HG03064 (cell line): ENCODE measurements around the gene SNRNP70.
"Not testable (repeated sequence)": the region's sequence is repeated elsewhere in the genome, so short reads cannot be mapped to it uniquely, and the experiment has no call there.

Experiments used
- ATAC-seq: cut with Tn5 transposase; IDR thresholded peaks from one replicate; pipeline ENCODE4 v1.9.1; 2021; ENCODE audit warnings: low read depth; ENCODE audit not compliant: unreplicated experiment

SNRNP70 gene

DNA sequence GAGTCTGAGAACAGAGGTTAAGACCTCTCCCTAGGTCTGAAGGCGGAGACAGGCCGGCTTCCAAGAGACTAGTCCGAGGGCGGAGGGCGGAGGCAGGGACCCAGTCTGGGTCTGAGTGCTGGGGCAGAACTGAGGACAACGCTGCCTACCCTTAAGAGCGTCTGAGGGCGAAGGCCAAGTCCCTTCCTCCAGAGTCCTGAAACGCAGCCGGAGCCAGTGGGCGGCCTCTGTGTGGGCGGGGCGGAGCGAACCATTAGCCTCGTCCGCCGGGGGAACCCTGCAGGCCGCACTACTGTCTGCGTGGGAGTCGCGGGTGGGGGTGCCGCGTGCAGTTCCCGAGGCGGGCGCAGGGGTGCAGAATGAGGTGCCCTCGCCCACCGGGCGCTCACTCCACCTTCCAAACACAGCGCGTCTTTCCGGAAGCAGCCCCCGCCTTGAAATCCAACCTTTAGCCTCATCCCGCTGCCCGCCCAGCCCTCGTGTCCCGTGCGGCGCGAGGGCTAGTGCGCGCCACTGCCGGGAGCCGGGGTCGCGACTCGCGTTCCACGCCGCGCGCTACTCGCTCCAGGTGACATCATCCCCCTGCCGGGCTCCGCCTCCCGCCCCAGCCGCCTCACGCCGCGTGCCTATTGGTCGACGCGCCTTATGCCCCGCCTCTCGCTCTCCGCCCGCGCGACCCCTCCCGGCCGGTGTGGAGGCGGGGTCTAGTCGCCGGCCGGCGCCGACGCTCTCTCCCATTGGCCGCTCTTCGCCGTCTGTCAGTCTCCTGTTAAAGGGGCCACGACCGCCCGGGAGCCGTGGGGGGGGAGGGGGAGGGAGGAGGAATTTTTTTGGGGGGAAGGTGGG, 33.5 kb downstream of the SNRNP70 start, which contains the start of gene C19orf73:
C19orf73 (minus strand) TSS at position 579 of the 846 bp plus-strand sequence; CDS start at position 458, 121 bp downstream.
- ATAC-seq: peak; percentile 52

DNA sequence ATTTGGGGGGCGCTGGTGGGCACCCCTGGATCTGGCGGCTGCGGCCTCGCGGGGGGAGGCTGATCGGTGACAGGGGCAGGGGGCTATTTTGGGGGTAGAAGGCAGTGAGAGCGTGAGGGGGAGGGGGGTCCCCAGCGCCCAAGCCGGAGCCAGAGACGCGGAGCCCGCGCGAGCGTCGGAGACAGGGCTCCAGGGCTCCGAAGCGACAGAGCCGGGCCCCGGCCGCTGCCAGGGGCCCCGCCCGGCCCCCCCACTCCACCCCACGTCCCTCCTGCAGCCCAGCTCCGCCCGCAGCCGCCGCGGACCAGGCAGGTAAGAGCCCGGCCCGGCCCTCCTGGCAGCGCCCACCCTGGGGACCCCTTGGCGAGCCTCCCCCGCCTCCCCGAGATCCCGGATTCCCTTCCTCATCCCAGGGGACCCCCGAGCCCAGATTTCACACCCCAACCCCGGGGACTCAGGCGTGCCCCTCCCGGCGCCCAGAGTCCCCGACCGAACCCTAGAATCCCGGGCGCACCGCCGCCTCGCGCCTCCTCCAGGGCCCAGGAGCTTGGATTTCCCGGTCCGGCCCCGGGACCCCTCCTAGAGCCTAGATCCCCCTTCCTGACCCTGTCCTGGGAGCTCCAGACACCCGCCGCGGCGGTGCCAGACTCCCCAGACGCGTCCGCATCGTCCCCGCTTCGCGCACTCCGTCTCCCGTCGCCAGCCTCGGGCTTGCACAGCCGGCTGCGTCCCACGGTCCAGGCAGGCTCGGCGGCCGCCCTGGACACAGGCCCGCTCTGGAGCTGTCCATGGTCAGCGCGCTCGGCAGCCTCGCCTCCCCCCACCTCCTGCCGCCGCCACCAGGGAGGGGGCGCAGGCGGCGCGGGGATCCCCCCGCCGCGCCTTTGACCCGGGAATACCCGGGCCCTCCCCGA, 34.4 kb downstream of the SNRNP70 start, which contains the start of gene PPFIA3:
PPFIA3 (plus strand) TSS at position 134 of the 914 bp plus-strand sequence. CDS start 8,330 bp downstream, outside the sequence.
- ATAC-seq: no peak

DNA sequence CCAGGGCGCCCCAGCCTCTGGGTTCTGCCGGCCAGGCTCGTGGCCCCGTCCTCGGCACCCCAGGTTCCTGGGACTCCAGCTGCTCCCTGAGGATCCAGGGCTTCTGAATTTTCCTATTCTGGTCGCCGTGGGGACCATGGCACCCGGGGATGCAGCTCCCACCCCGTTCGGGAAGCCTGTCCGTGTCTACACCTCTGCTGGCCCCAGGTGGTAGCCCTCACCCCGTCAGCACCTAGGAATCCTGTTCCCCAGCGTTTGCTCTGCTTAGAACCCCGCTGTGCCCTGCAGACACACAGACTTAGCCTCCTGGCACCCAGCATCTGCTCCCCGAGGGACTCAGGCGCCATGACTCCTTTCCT, 35.1 kb downstream of the SNRNP70 start:
- ATAC-seq: no peak

GRCh38 chr19:49120868-49121267, 35.6 kb downstream of the SNRNP70 start:
- no peak for ATAC-seq

DNA sequence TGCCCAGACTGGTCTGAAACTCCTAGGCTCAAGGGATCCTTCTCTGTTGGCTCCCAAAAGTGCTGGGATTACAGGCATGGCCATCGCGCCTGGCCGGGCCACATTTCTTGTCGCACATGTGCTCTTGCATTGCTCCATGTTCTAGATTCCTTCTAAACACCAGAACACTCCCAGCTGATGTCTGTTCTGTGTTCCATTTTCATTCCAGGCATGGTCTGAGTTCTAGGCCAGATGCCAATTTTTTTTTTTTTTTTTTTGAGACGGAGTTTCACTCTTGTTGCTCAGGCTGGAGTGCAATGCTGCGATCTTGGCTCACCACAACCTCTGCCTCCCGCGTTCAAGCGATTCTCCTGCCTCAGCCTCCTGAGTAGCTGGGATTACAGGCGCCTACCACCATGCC, 36.6 kb downstream of the SNRNP70 start:
- ATAC-seq: not testable (repeated sequence)

DNA sequence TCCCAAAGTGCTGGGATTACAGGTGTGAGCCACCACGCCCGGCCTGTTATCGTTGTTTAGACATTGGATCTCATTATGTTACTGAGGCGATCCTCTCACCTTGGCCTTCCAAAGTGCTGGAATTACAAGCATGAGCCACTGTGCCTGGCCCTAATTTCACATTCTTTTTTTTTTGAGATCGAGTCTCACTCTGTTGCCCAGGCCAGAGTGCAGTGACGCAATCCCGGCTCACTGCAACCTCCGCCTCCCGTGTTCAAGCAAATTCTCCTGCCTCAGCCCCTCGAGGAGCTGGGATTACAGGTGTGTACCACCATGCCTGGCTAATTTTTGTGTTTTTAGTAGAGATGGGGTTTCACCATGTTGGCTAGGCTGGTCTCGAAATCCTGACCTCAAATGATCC, 38.0 kb downstream of the SNRNP70 start:
- ATAC-seq: not testable (repeated sequence)

GRCh38 chr19:49125025-49125731, 39.9 kb downstream of the SNRNP70 start:
- ATAC-seq: no peak

DNA sequence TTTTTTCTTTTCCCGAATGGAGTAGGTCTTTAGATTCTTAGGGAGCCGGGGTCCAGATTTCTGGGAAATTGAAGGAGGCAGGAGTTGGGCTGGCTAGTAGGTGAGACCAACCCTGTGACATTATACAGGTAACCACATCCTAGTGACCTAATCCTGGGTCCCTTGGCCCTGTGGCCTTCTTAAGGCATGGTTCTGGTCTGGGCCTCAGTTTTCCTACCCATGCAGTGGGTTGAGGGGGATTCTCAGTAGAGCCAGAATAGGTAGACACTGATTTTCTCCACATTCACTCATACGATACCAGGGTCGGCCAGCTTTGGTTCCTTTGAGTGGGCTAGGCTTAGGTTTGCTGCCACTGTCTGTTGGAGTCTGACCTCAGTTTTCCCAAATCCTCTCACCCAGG, 41.3 kb downstream of the SNRNP70 start:
- no peak for ATAC-seq

DNA sequence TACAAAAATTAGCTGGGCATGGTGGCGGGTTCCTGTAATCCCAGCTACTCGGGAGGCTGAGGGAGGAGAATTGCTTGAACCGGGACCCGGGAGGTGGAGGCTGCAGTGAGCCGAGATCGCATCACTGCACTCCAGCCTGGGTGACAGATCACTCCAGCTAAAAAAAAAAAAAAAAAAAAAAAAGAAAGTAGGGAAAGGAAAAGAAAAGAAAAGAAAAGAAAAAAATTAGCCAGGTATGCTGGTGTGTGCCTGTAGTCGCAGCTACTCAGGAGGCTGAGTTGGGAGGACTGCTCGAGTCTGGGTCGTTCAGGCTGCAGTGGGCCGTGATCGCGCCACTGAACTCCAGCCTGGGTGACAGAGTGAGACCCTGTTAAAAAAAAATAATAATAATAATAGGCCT, 42.0 kb downstream of the SNRNP70 start:
- not testable (repeated sequence) for ATAC-seq

GRCh38 chr19:49127674-49128544, 42.7 kb downstream of the SNRNP70 start:
- ATAC-seq: peak; percentile 72

GRCh38 chr19:49128545-49129237, 43.4 kb downstream of the SNRNP70 start:
- no peak for ATAC-seq

- no peak for ATAC-seq
Measured at GRCh38 chr19:49129238-49129583, 44.0 kb downstream of the SNRNP70 start.

DNA sequence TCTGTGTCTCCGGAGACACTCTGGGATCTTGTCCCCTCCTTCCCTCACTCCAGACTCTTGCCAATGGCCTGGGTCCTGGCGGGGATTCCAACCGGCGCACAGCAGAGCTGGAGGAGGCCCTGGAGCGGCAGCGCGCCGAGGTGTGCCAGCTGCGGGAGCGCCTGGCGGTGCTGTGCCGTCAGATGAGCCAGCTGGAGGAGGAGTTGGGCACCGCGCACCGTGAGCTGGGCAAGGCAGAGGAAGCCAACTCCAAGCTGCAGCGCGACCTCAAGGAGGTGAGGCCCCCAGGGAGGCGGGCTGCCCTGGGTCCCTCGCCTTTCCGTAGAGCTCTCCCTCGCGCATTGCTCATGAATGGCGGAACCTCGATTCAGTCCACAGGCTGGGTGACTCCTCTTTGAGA, 45.1 kb downstream of the SNRNP70 start:
- ATAC-seq: no peak

DNA sequence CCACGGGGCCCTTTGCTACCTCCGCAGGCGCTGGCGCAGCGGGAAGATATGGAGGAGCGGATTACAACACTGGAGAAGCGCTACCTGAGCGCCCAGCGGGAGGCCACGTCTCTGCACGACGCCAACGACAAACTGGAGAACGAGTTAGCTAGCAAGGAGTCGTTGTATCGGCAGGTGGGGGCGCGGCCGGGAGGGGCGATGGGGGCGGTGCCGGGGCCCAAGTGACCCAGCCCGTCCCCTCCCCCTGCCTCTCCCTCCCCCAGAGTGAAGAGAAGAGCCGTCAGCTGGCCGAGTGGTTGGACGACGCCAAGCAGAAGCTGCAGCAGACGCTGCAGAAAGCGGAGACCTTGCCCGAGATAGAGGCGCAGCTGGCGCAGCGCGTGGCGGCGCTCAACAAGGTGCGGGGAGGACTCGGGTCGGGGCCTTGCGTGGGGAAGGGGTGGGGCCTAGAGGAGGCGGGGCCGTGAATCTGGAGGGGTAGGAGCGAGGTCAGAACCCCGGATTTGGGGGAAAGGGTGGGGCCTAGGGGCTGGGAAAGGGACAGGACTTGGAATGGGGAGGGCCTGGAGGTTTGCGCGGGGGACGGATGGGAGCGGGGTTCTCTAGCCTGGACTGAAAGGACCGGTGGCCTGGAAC, 47.8 kb downstream of the SNRNP70 start:
- no peak for ATAC-seq

- ATAC-seq: no peak
Measured at GRCh38 chr19:49133621-49134454, 48.6 kb downstream of the SNRNP70 start.

DNA sequence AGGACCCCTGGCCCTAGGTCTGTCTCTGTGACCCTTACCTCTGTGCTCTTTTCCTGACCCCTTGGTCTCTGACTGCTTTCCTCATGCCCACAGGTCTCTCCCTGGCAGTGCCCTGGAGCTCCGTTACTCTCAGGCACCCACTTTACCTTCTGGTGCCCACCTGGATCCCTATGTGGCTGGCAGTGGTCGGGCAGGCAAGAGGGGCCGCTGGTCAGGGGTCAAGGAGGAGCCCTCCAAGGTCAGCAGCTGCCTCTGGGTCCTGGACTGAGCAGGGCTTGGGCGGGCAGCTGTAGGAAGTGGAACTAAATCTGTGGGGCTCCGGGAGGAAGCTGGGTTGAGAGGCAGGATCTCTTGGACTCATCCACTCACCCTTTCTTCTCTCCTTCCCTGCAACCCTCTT, 50.4 kb downstream of the SNRNP70 start:
- no peak for ATAC-seq

DNA sequence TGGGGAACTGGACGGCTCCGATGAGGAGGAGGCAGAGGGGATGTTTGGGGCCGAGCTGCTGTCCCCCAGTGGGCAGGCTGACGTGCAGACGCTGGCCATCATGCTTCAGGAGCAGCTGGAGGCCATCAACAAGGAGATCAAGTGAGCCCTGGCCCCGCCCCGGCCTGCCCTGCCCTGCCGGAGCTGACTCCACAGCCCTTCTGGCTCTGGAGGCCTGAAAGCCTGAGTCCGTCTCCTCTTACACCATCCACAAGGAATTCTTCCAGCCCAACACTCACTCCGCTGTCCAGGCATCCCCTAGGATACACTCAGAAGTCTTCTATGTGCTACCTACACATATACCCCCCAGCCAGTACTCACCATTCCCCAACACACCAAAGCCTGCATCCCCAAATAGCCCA, 51.5 kb downstream of the SNRNP70 start:
- ATAC-seq: no peak

DNA sequence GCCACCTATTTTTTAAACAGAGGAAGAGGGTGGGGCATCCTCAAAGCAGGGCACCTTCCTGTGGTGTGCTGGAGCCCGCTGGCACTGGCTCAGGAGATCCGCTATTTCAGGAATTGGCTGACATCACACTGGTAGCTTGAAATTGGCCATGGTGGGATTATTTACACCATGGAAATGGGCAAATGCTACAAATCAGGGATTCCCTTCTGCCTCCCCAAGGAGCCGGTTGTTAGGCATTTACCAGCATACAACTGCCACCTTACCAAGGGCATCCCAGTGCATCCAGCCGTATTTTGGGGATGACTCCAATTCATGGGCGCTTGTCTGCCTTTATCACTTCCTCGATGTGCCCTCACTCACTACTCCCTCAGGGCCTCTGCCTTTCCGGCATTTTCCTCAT, 55.7 kb downstream of the SNRNP70 start:
- ATAC-seq: no peak
